ENCODE results near the gene KRTAP9-3. TPM values are rescaled to one million over a fixed set of nuclear protein-coding genes. Genes with fewer than 3 reads are reported as not detected.
"Not testable (repeated sequence)": the region's sequence is repeated elsewhere in the genome, so short reads cannot be mapped to it uniquely, and the experiment has no call there.

The KRTAP9-3 gene
- total and polyA plus RNA-seq, 2 donors (not counting 3 experiments of a cell fraction or from before 2014, with no cell fraction given), result not detected

- no peaks in the 10 kb centered on the region for H3K9me1 ChIP-seq (replicated peaks; ENCODE audit: control insufficient read depth, extremely low read depth, insufficient read depth, low read length)
- no peak overlapping the region for H2AFZ ChIP-seq (ENCODE audit: low read depth, low read length)
- no peak for FAIRE-seq
- no peaks in the 10 kb centered on the region for H3K79me2 ChIP-seq (ENCODE audit: control insufficient read depth, insufficient read depth, low read length)
- no peaks in the 10 kb centered on the region for H4K20me1 ChIP-seq (replicated peaks; ENCODE audit: control insufficient read depth, extremely low read depth, insufficient read depth, low read length)
- no peaks in the 10 kb centered on the region for H3K27me3 ChIP-seq (ENCODE audit: control insufficient read depth in 2 of 2, insufficient read depth in 2 of 2, low read length in 2 of 2)
- CTCF ChIA-PET, result interaction anchor here (0.8 kb wide), 1 partner anchor 9 kb away, joined by 3 read pairs; no protein-coding TSS in a partner anchor
- no peaks in the 10 kb centered on the region for H3K4me1 ChIP-seq (ENCODE audit: control insufficient read depth, extremely low read depth, insufficient read depth, low read length)
- dilution Hi-C loops (cut with MboI; ENCODE audit: extremely low pct_ligation_motif_present, low sequenced_read_pairs), result no loop called here
- H3K27ac ChIP-seq (ENCODE audit: insufficient read depth, low read depth, low read length), result no peak overlapping the region
- TF ChIP-seq MYC (IDR thresholded peaks at IDR 0.05; ENCODE audit: low read depth, low read length), result no peak
- TF ChIP-seq POLR2A (IDR thresholded peaks at IDR 0.05; ENCODE audit: low read depth, low read length), result no peak
- no peak for TF ChIP-seq GATA2 (IDR thresholded peaks at IDR 0.05; ENCODE audit: insufficient read depth, insufficient read length, low read depth, low read length)
- no peak for TF ChIP-seq FOS (IDR thresholded peaks at IDR 0.05; ENCODE audit: borderline replicate concordance, insufficient read depth, low read length)
- no peak for TF ChIP-seq EZH2 (IDR thresholded peaks at IDR 0.05; ENCODE audit: borderline replicate concordance, low read depth, low read length, severe bottlenecking)
- TF ChIP-seq JUN (IDR thresholded peaks at IDR 0.05; ENCODE audit: borderline replicate concordance, insufficient read depth, insufficient read length, low read depth), result no peak
- no peak for TF ChIP-seq POLR2AphosphoS5 (IDR thresholded peaks at IDR 0.05; ENCODE audit: insufficient read depth, low read depth, low read length)
- no peak for TF ChIP-seq CTCF (IDR thresholded peaks at IDR 0.05; ENCODE audit: extremely low read depth in 1 of 2, insufficient read depth in 1 of 2, low read depth in 1 of 2, low read length in 2 of 2)
- no peak for TF ChIP-seq MAX (IDR thresholded peaks at IDR 0.05; ENCODE audit: insufficient read depth, insufficient read length)
- DNase-seq (ENCODE audit: low read depth, low spot score), result no peak
- no peak overlapping the region for H3K4me2 ChIP-seq (ENCODE audit: insufficient read depth, low read length)
- no TSS peak for BruUV-seq (replicated peaks)
- POLR2A ChIA-PET, result no interaction called here
- no peak overlapping the region for H3K9ac ChIP-seq (replicated peaks; ENCODE audit: extremely low read depth, insufficient read depth, low read length)
- intact Hi-C loops (cut with micrococcal nuclease), result no loop called here
- H3K9me3 ChIP-seq (replicated peaks; ENCODE audit: control insufficient read depth, insufficient read depth, low read length), result no peaks in the 10 kb centered on the region
- H3K36me3 ChIP-seq (ENCODE audit: control insufficient read depth in 2 of 2, extremely low read depth in 1 of 2, insufficient read depth in 2 of 2, low read length in 2 of 2), result no peaks in the 10 kb centered on the region
- H3K4me3 ChIP-seq (replicated peaks in 1 of 3; ENCODE audit: insufficient read depth in 1 of 3, low read depth in 1 of 3, low read length in 3 of 3), result no peak overlapping the region
These were observed 6.2 kb upstream of the KRTAP9-3 start for GRCh38 chr17:41226051-41226450.

GRCh38 chr17:41226598-41227095, 5.6 kb upstream of the KRTAP9-3 start, which contains the start of gene KRTAP9-2:
KRTAP9-2 (plus strand) TSS chr17:41226648; CDS start chr17:41226655, 7 bp downstream.
- H3K4me3 ChIP-seq (replicated peaks in 1 of 3; ENCODE audit: insufficient read depth in 1 of 3, low read depth in 1 of 3, low read length in 3 of 3); FAIRE-seq; H3K9me3 ChIP-seq (replicated peaks; ENCODE audit: control insufficient read depth, insufficient read depth, low read length); CTCF ChIA-PET; BruUV-seq (replicated peaks); H3K9ac ChIP-seq (replicated peaks; ENCODE audit: extremely low read depth, insufficient read depth, low read length); dilution Hi-C loops (cut with MboI; ENCODE audit: extremely low pct_ligation_motif_present, low sequenced_read_pairs); H2AFZ ChIP-seq (ENCODE audit: low read depth, low read length); H4K20me1 ChIP-seq (replicated peaks; ENCODE audit: control insufficient read depth, extremely low read depth, insufficient read depth, low read length); H3K36me3 ChIP-seq (ENCODE audit: control insufficient read depth in 2 of 2, extremely low read depth in 1 of 2, insufficient read depth in 2 of 2, low read length in 2 of 2); DNase-seq (ENCODE audit: low read depth, low spot score); H3K4me1 ChIP-seq (ENCODE audit: control insufficient read depth, extremely low read depth, insufficient read depth, low read length); H3K27ac ChIP-seq (ENCODE audit: insufficient read depth, low read depth, low read length); H3K9me1 ChIP-seq (replicated peaks; ENCODE audit: control insufficient read depth, extremely low read depth, insufficient read depth, low read length); H3K4me2 ChIP-seq (ENCODE audit: insufficient read depth, low read length); H3K27me3 ChIP-seq (ENCODE audit: control insufficient read depth in 2 of 2, insufficient read depth in 2 of 2, low read length in 2 of 2); H3K79me2 ChIP-seq (ENCODE audit: control insufficient read depth, insufficient read depth, low read length); POLR2A ChIA-PET; intact Hi-C loops (cut with micrococcal nuclease): not testable (repeated sequence)
